ENCODE data around the gene RASAL1. TPM values are rescaled to one million over a fixed set of nuclear protein-coding genes. Genes with fewer than 3 reads are reported as not detected.

Gene RASAL1
- total and polyA plus RNA-seq, 2 donors (not counting 1 experiment from before 2014, with no cell fraction given) = not detected

GRCh38 chr12:113065126-113066007 is 70.2 kb downstream of the RASAL1 start:
- Histone ChIP-seq H3K27ac (ENCODE audit: insufficient read depth, low read length) (no peak overlapping the region), H3K4me2 (ENCODE audit: extremely low read depth, insufficient read depth, low read length) (no peak overlapping the region), H4K20me1 (ENCODE audit: control insufficient read depth, extremely low read depth, insufficient read depth, low read length) (no peaks in the 10 kb centered on the region), H3K4me3 (replicated peaks in 1 of 4; ENCODE audit: control extremely low read depth in 1 of 4, insufficient read depth in 1 of 4, low read depth in 3 of 4, low read length in 4 of 4) (no peak overlapping the region), H3K9ac (ENCODE audit: insufficient read depth, low read length) (no peak overlapping the region), H3K79me2 (ENCODE audit: control insufficient read depth, insufficient read depth, low read length) (no peaks in the 10 kb centered on the region), H3K27me3 (ENCODE audit: control insufficient read depth, insufficient read depth, low read length) (no peaks in the 10 kb centered on the region), H3K9me3 (ENCODE audit: control insufficient read depth, insufficient read depth, low read depth, low read length) (no peaks in the 10 kb centered on the region), H3K36me3 (ENCODE audit: control insufficient read depth, insufficient read depth, low read length) (no peaks in the 10 kb centered on the region), H2AFZ (ENCODE audit: low read length) (no peak overlapping the region), H3K4me1 (ENCODE audit: control insufficient read depth, extremely low read depth, insufficient read depth, low read length) (no peaks in the 10 kb centered on the region)
- TF ChIP-seq EZH2 (IDR thresholded peaks at IDR 0.05; ENCODE audit: low read length, missing control alignments) = no peak
- TF ChIP-seq CTCF (conservative IDR thresholded peaks at IDR 0.05 in 1 of 2, IDR thresholded peaks at IDR 0.05 in 1 of 2; ENCODE audit: low read depth in 1 of 2, low read length in 2 of 2) = no peak
- DNase-seq (ENCODE audit: low read depth in 2 of 2) = no peak

GRCh38 chr12:113064395-113065125 is 71.0 kb downstream of the RASAL1 start:
- H3K27me3 ChIP-seq (ENCODE audit: control insufficient read depth, insufficient read depth, low read length) = no peaks in the 10 kb centered on the region

More at GRCh38 chr12:113064395-113065125, 71.0 kb downstream of the RASAL1 start:
- Histone ChIP-seq H3K79me2 (ENCODE audit: control insufficient read depth, insufficient read depth, low read length) (no peaks in the 10 kb centered on the region), H3K27ac (ENCODE audit: insufficient read depth, low read length) (no peak overlapping the region), H2AFZ (ENCODE audit: low read length) (no peak overlapping the region), H3K4me1 (ENCODE audit: control insufficient read depth, extremely low read depth, insufficient read depth, low read length) (no peaks in the 10 kb centered on the region), H4K20me1 (ENCODE audit: control insufficient read depth, extremely low read depth, insufficient read depth, low read length) (no peaks in the 10 kb centered on the region), H3K9ac (ENCODE audit: insufficient read depth, low read length) (no peak overlapping the region), H3K4me2 (ENCODE audit: extremely low read depth, insufficient read depth, low read length) (no peak overlapping the region), H3K36me3 (ENCODE audit: control insufficient read depth, insufficient read depth, low read length) (no peaks in the 10 kb centered on the region), H3K4me3 (replicated peaks in 1 of 4; ENCODE audit: control extremely low read depth in 1 of 4, insufficient read depth in 1 of 4, low read depth in 3 of 4, low read length in 4 of 4) (no peak overlapping the region), H3K9me3 (ENCODE audit: control insufficient read depth, insufficient read depth, low read depth, low read length) (no peaks in the 10 kb centered on the region)
- no peak for TF ChIP-seq CTCF (conservative IDR thresholded peaks at IDR 0.05 in 1 of 2, IDR thresholded peaks at IDR 0.05 in 1 of 2; ENCODE audit: low read depth in 1 of 2, low read length in 2 of 2)
- DNase-seq (ENCODE audit: low read depth in 2 of 2) = no peak

Measured in fibroblast of lung (primary cell).